ENCODE measurements around the gene DNMT1. TPM values are rescaled to one million over a fixed set of nuclear protein-coding genes. Genes with fewer than 3 reads are reported as not detected.

DNMT1 gene
- total RNA-seq, 2 experiments from 2014 or later: 372 to 379 TPM

DNA sequence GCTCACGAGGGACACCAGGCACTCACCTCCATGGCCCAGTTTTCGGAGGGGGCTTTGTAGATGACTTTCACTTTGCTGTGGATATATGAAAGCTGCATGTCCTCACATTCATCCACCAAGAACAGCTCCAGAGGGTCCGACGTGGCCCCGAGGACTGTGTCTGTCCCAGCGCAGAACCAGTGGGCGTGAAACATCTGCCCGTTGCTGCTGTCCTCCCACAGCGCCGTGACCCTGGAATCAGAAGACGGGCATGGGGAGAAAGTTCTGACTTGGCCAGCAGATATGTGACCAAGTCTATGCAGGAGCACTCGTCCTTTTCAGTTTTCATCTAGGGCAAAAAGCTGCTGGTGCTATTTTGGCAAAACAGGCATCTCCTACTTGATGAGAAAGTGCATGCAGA is 45.3 kb downstream of the DNMT1 start:
- peaks cover 69% of the 10 kb centered on the region for H3K36me3 Mint-ChIP-seq (ENCODE audit: low read depth)
- no peaks in the 10 kb centered on the region for H3K9me3 Mint-ChIP-seq
- intact Hi-C loops (cut with micrococcal nuclease): no loop called here
- DNase-seq (no peak), ATAC-seq (no peak)
- no peak overlapping the region for H3K4me3 Mint-ChIP-seq
- no peak overlapping the region for H3K27ac Mint-ChIP-seq
- ChIA-PET POLR2A (no interaction called here), CTCF (no interaction called here)
- TF ChIP-seq, protein P1, sequence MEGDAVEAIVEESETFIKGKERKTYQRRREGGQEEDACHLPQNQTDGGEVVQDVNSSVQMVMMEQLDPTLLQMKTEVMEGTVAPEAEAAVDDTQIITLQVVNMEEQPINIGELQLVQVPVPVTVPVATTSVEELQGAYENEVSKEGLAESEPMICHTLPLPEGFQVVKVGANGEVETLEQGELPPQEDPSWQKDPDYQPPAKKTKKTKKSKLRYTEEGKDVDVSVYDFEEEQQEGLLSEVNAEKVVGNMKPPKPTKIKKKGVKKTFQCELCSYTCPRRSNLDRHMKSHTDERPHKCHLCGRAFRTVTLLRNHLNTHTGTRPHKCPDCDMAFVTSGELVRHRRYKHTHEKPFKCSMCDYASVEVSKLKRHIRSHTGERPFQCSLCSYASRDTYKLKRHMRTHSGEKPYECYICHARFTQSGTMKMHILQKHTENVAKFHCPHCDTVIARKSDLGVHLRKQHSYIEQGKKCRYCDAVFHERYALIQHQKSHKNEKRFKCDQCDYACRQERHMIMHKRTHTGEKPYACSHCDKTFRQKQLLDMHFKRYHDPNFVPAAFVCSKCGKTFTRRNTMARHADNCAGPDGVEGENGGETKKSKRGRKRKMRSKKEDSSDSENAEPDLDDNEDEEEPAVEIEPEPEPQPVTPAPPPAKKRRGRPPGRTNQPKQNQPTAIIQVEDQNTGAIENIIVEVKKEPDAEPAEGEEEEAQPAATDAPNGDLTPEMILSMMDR (IDR thresholded peaks at IDR 0.05): no peak
- peaks cover 15% of the 10 kb centered on the region for H3K4me1 Mint-ChIP-seq (ENCODE audit: low read depth)
- H3K27me3 Mint-ChIP-seq: no peaks in the 10 kb centered on the region

DNA sequence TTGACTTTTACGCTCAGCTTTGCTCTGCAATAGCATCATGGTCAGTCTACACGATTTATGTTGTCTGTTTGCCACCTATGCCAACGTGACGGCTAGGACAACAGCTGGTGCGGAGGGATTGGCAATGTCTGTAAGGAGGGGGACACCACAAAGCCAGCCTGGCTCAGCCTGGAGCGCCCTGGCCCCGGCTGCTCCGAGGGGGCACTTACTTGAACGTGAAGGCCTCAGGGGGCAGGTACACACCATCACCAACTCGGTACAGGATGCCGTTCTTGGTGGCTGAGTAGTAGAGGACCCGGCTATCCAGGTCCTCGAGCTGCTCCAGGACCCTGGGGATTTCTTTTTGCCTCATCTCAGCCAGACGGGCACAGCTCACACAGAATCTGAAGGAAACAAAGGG is 48.6 kb downstream of the DNMT1 start:
- TF ChIP-seq, protein P1 (IDR thresholded peaks at IDR 0.05): no peak
- Mint-ChIP-seq H3K36me3 (ENCODE audit: low read depth) (peaks cover 73% of the 10 kb centered on the region), H3K4me1 (ENCODE audit: low read depth) (peaks cover 34% of the 10 kb centered on the region), H3K27ac (no peak overlapping the region), H3K9me3 (no peaks in the 10 kb centered on the region), H3K27me3 (no peaks in the 10 kb centered on the region), H3K4me3 (no peak overlapping the region)
- POLR2A ChIA-PET: interaction anchor here (0.7 to 1.7 kb wide), 3 partner anchors 19 to 44 kb away, joined by 3 read pairs; no protein-coding TSS in a partner anchor
- CTCF ChIA-PET: interaction anchor here (3.6 kb wide), 1 partner anchor 104 kb away, joined by 11 read pairs; no protein-coding TSS in a partner anchor
- ATAC-seq (no peak), DNase-seq (no peak)
- intact Hi-C loops (cut with micrococcal nuclease): no loop called here

DNA sequence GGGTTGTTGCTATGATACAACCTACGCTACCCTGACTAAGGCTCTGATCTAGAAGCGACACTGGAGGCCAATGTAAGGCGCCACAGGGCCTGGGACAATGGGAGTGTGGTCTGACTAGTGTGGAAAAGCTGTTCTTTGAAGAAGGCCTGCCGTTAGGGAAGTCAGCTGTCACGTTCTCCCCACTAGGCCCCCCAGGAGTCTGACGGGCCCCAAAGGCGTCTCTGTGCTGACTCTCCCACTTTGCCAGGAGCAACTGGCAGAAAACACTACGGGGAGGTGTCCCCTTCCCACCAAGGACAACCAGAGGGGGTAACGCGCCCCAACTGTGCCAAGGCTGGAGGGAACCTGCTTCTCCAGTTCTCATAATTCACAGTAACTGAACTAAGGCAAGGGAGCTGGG is 49.7 kb downstream of the DNMT1 start:
- CTCF ChIA-PET: interaction anchor here (1.7 to 3.6 kb wide), 2 partner anchors 46 to 105 kb away, joined by 4 to 11 read pairs; no protein-coding TSS in a partner anchor
- peak overlapping the region; percentile 34 for H3K27ac Mint-ChIP-seq
- POLR2A ChIA-PET: interaction anchor here (1.0 to 1.7 kb wide), 4 partner anchors 15 to 71 kb away, joined by 3 to 4 read pairs (median 3); no protein-coding TSS in a partner anchor

DNA sequence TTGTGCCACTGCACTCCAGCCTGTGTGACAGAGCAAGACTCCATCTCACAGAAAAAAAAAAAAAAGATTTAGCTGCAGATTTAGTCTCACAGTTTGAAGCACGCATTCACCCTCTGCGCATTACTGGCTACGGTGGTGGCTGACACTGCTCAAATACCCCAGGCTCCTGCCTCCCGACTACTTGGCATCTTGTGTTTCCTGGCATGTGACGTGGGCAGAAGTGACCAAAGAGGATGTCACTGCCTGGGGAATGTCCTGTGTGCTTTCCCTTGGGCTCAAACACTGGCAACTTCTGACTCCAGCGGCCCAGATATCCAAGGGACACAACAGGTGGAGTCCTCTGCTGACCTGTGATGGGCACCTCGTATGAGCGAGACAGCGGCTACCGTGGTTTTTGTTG is 50.4 kb downstream of the DNMT1 start:
- Mint-ChIP-seq H3K9me3 (no peaks in the 10 kb centered on the region), H3K4me1 (ENCODE audit: low read depth) (peaks cover 34% of the 10 kb centered on the region), H3K27me3 (no peaks in the 10 kb centered on the region), H3K4me3 (no peak overlapping the region), H3K36me3 (ENCODE audit: low read depth) (peaks cover 73% of the 10 kb centered on the region), H3K27ac (peak overlapping the region; percentile 86)
- TF ChIP-seq, protein P1 (IDR thresholded peaks at IDR 0.05): no peak
- intact Hi-C loops (cut with micrococcal nuclease): no loop called here
- ChIA-PET POLR2A (interaction anchor here (1.0 to 1.7 kb wide), 4 partner anchors 15 to 71 kb away, joined by 3 to 4 read pairs (median 3); no protein-coding TSS in a partner anchor), CTCF (interaction anchor here (1.7 to 3.6 kb wide), 2 partner anchors 45 to 105 kb away, joined by 4 to 11 read pairs; no protein-coding TSS in a partner anchor)
- ATAC-seq: no peak
- DNase-seq: no peak

More for the DNA sequence above, 49.7 kb downstream of the DNMT1 start:
- no peaks in the 10 kb centered on the region for H3K9me3 Mint-ChIP-seq
- no peak overlapping the region for H3K4me3 Mint-ChIP-seq
- peaks cover 75% of the 10 kb centered on the region for H3K36me3 Mint-ChIP-seq (ENCODE audit: low read depth)
- no peaks in the 10 kb centered on the region for H3K27me3 Mint-ChIP-seq
- DNase-seq: no peak
- TF ChIP-seq, protein P1 (IDR thresholded peaks at IDR 0.05): no peak
- H3K4me1 Mint-ChIP-seq (ENCODE audit: low read depth): peaks cover 34% of the 10 kb centered on the region
- ATAC-seq: no peak
- intact Hi-C loops (cut with micrococcal nuclease): no loop called here

DNA sequence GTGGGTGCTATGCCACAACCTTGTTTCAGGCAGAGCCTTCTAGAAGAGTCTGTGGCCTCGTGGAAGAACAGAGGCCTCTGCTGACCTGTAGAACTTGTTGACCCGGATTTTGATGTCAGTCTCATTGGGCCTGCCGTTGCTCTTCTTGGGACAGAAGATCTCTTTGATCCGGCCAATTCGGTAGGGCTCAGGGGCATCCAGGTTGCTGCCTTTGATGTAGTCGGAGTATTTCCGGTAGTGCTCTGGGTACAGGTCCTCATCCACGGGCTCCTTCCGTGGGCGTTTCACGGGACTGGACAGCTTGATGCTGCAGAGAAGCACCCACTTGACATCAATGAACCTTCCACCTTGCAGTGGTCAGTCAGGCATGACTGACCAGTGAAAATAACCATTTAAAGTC is 51.1 kb downstream of the DNMT1 start:
- H3K4me3 Mint-ChIP-seq: no peak overlapping the region

More for the DNA sequence above, 51.1 kb downstream of the DNMT1 start:
- Mint-ChIP-seq H3K4me1 (ENCODE audit: low read depth) (peaks cover 34% of the 10 kb centered on the region), H3K27me3 (no peaks in the 10 kb centered on the region), H3K9me3 (no peaks in the 10 kb centered on the region), H3K27ac (peak overlapping the region; percentile 86), H3K36me3 (ENCODE audit: low read depth) (peaks cover 72% of the 10 kb centered on the region)
- DNase-seq: no peak
- POLR2A ChIA-PET: interaction anchor here (0.8 to 3.0 kb wide), 9 partner anchors 12 to 106 kb away, joined by 3 to 15 read pairs (median 4); no protein-coding TSS in a partner anchor
- ATAC-seq: no peak
- TF ChIP-seq, protein P1 (IDR thresholded peaks at IDR 0.05): no peak
- CTCF ChIA-PET: interaction anchor here (0.9 to 1.7 kb wide), 7 partner anchors 12 to 107 kb away, joined by 3 to 6 read pairs (median 4); no protein-coding TSS in a partner anchor
- intact Hi-C loops (cut with micrococcal nuclease): no loop called here
